Right lobe of liver (tissue), 6 donors: ENCODE data around the gene TMC1. TPM values are rescaled to one million over a fixed set of nuclear protein-coding genes. Genes with fewer than 3 reads are reported as not detected.
"Not testable (repeated sequence)": the region's sequence is repeated elsewhere in the genome, so short reads cannot be mapped to it uniquely, and the experiment has no call there.

Source experiments
- ATAC-seq, 4 donors: fragments of 200-7000 bp; cut with Tn5 transposase; one replicate each; pipeline ENCODE4 v1.9.1; 2020; ENCODE audit warnings: mild to moderate bottlenecking in 4 of 4, moderate library complexity in 4 of 4
- DNase-seq, 3 donors: peaks; one replicate each; pipeline ENCODE4 v3.0.0-alpha.2; 2020
- H3K27ac ChIP-seq, 3 donors: fragments of 200-600 bp; one replicate each; pipeline ENCODE4 v1.8.0; 2022
- H3K27me3 ChIP-seq, 2 donors: fragments of 200-600 bp; one replicate each; pipeline ENCODE4 v1.8.0; 2022
- H3K36me3 ChIP-seq, 4 donors: fragments of 200-600 bp; sonication (generic) in 1 of 4; one replicate each; pipeline versions ENCODE4 v1.5.1 to v1.8.0; 2017 to 2022; ENCODE audit warnings: control low read depth in 1 of 4
- H3K4me1 ChIP-seq, 4 donors: fragments of 200-600 bp; sonication (generic) in 1 of 4; one replicate each; pipeline versions ENCODE4 v1.5.1 to v1.8.0; 2017 to 2022; ENCODE audit warnings: control low read depth in 1 of 4
- H3K4me3 ChIP-seq, 3 donors: fragments of 200-600 bp; one replicate each; pipeline ENCODE4 v1.8.0; 2022
- H3K9me3 ChIP-seq, 4 donors: fragments of 200-600 bp; sonication (generic) in 1 of 4; one replicate each; pipeline versions ENCODE4 v1.5.1 to v1.8.0; 2017 to 2022; ENCODE audit warnings: control low read depth in 1 of 4
- POLR2A ChIP-seq: fragments of 450-650 bp; IDR thresholded peaks from one replicate; pipeline ENCODE4 v1.6.1; 2017; ENCODE audit warnings: antibody characterized with exemption, mild to moderate bottlenecking
- WGBS: methylation state at CpG from one replicate; pipeline ENCODE4 v1.1.6; 2018; ENCODE audit warnings: low coverage, low lambda C conversion rate; ENCODE audit not compliant: insufficient coverage; ENCODE audit errors: missing lambda C conversion rate; 5-methylcytosine and 5-hydroxymethylcytosine counted together
- intact Hi-C, 2 donors: fragments of 100-400 bp; cut with DNase I; formaldehyde crosslinking; loops; one replicate each; pipeline versions ENCODE4 v1.11.2 to v1.14.1; 2022
- total RNA-seq, 6 experiments: library from RNA; depleted of rRNA in 2 of 6; stranded (reverse); fragments of >200 nt in 2 of 6; fragmentation: NEBNext Ultra II Directional in 3 of 6; extraction: Animal tissue kit (Norgen Biotek cat#: 25700) in 3 of 6; gene quantifications; one replicate each; pipeline versions ENCODE4 v1.1.0 to v1.2.4, GENCODE V29; 2016 to 2023
- TF ChIP-seq, protein P1 (sequence below), 4 donors: fragments of 200-600 bp in 3 of 4; fragments of 450-650 bp in 1 of 4; IDR thresholded peaks; one replicate each; pipeline versions ENCODE4 v1.5.1 to v1.8.0; 2016 to 2022; ENCODE audit warnings: antibody characterized with exemption in 4 of 4, mild to moderate bottlenecking in 2 of 4
- donor health status: DM: no; HTN: yes; CAD: no.
- donor health status: DM: no; HTN: no; CAD: no.
- donor health status: DM: no; HTN: no; CAD: no.
- donor health status: DM: no; HTN: yes; CAD: no.
- donor health status: DM: no; HTN: yes; CAD: no.

Gene TMC1
- total RNA-seq, 6 experiments from 2014 or later = 0.06 to 0.42 TPM; not detected in 4

- no peaks in the 10 kb centered on the region for H3K27me3 ChIP-seq
- no peak for TF ChIP-seq POLR2A
- TF ChIP-seq, protein P1, sequence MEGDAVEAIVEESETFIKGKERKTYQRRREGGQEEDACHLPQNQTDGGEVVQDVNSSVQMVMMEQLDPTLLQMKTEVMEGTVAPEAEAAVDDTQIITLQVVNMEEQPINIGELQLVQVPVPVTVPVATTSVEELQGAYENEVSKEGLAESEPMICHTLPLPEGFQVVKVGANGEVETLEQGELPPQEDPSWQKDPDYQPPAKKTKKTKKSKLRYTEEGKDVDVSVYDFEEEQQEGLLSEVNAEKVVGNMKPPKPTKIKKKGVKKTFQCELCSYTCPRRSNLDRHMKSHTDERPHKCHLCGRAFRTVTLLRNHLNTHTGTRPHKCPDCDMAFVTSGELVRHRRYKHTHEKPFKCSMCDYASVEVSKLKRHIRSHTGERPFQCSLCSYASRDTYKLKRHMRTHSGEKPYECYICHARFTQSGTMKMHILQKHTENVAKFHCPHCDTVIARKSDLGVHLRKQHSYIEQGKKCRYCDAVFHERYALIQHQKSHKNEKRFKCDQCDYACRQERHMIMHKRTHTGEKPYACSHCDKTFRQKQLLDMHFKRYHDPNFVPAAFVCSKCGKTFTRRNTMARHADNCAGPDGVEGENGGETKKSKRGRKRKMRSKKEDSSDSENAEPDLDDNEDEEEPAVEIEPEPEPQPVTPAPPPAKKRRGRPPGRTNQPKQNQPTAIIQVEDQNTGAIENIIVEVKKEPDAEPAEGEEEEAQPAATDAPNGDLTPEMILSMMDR (IDR thresholded peaks at IDR 0.05) = no peak
- intact Hi-C loops = no loop called here
- H3K4me3 ChIP-seq = no peak overlapping the region
- no peak for DNase-seq
- H3K36me3 ChIP-seq = no peaks in the 10 kb centered on the region
- H3K27ac ChIP-seq = no peak overlapping the region
- WGBS = 20% methylated on average over 1 of the region's 1 CpG
- H3K4me1 ChIP-seq = no peaks in the 10 kb centered on the region
- ATAC-seq = no peak
- no peaks in the 10 kb centered on the region for H3K9me3 ChIP-seq
Observed at GRCh38 chr9:72791436-72791835, 270.0 kb downstream of the TMC1 start.

DNA sequence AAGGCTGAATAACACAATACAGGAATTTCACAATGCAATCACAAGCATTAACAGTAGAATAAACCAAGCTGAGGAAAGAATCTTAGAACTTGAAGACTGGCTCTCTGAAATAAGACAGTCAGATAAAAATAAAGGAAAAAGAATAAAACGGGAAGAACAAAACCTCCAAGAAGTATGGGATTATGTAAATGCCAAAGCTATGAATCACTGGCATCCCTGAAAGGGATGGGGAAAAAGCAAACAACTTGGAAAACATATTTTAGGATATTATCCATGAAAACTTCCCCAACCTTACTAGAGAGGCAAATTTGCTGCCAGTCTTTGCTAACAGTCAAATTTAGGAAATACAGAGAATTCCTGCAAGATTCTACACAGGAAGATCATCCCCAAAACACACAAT lies 273.5 kb downstream of the TMC1 start:
- Histone ChIP-seq H3K4me3 (no peak overlapping the region), H3K4me1 (no peaks in the 10 kb centered on the region), H3K27ac (no peak overlapping the region), H3K36me3 (no peaks in the 10 kb centered on the region), H3K9me3 (no peaks in the 10 kb centered on the region), H3K27me3 (no peaks in the 10 kb centered on the region)
- TF ChIP-seq, protein P1 (IDR thresholded peaks at IDR 0.05) = no peak
- no peak for TF ChIP-seq POLR2A
- DNase-seq (no peak), ATAC-seq (no peak)
- intact Hi-C loops = no loop called here
- 42% methylated on average over 1 of the region's 1 CpG for WGBS

DNA sequence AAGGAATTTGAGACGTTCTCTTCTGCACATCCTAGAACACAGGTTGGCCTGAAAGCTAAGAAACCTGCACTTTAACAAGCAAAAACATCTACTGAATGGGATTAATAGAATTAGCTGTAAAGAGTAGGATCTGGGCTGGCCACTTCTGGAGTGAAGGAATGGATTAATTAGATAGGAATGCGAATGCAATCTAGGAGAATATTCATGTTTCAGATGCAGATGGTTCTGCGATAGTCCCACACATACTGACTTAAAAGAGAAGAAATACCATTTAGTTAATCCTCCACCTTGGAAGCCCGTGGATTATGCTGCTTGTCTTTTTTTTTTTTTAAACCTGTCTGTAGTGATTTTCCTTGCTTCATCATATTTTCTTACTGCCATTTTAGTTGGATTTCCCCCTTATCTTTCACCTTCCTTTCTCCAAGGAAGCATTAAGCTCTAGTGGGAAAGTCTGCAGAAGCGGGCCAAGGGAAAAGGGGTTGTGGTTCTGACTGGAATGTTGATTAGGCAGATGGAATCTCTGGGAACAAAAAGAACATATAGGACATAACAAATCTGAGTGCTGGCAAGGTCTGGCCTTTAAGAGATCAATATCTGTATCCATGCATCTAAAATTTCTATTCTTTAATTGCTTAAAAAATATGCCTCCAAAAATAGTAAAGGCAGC lies 279.1 kb downstream of the TMC1 start:
- 65% methylated on average over 5 of the region's 5 CpGs for WGBS
- no peak overlapping the region for H3K4me3 ChIP-seq
- H3K9me3 ChIP-seq = no peaks in the 10 kb centered on the region
- H3K4me1 ChIP-seq = no peaks in the 10 kb centered on the region
- no peak for DNase-seq
- TF ChIP-seq POLR2A = no peak
- TF ChIP-seq, protein P1 (IDR thresholded peaks at IDR 0.05) = no peak
- intact Hi-C loops = no loop called here
- no peaks in the 10 kb centered on the region for H3K27me3 ChIP-seq
- no peaks in the 10 kb centered on the region for H3K36me3 ChIP-seq
- H3K27ac ChIP-seq = no peak overlapping the region
- ATAC-seq = no peak

- H3K36me3 ChIP-seq = no peaks in the 10 kb centered on the region
- H3K4me1 ChIP-seq = no peaks in the 10 kb centered on the region
- H3K27ac ChIP-seq = no peak overlapping the region
- intact Hi-C loops = no loop called here
- ATAC-seq (no peak), DNase-seq (no peak)
- WGBS = 62% methylated on average over 1 of the region's 1 CpG
- no peaks in the 10 kb centered on the region for H3K9me3 ChIP-seq
- no peaks in the 10 kb centered on the region for H3K27me3 ChIP-seq
- TF ChIP-seq, protein P1 (IDR thresholded peaks at IDR 0.05) = no peak
- no peak overlapping the region for H3K4me3 ChIP-seq
Observed at GRCh38 chr9:72805238-72805637, 283.8 kb downstream of the TMC1 start.

- intact Hi-C loops, H3K4me3 ChIP-seq, H3K27ac ChIP-seq, DNase-seq, H3K9me3 ChIP-seq, ATAC-seq, H3K4me1 ChIP-seq, H3K27me3 ChIP-seq, H3K36me3 ChIP-seq: not testable (repeated sequence)
- WGBS = no CpG with 5 or more reads among the region's 35 CpGs
Observed at GRCh38 chr9:72806313-72806809, 285.0 kb downstream of the TMC1 start.
